Esophagus squamous epithelium (tissue), 5 donors: ENCODE measurements around the gene A4GALT. TPM values are rescaled to one million over a fixed set of nuclear protein-coding genes. Genes with fewer than 3 reads are reported as not detected.
"Not testable (repeated sequence)": the region's sequence is repeated elsewhere in the genome, so short reads cannot be mapped to it uniquely, and the experiment has no call there.

ENCODE experiments used
- DNase-seq: peaks from one replicate; lab custom pipeline; 2025; lab: John Stamatoyannopoulos, UW
- H3K27ac ChIP-seq, 4 donors: fragments of 200-600 bp; sonication (generic); one replicate each; pipeline ENCODE4 v1.5.1; 2016 to 2019; ENCODE audit warnings: mild to moderate bottlenecking in 1 of 4
- H3K27me3 ChIP-seq, 4 donors: fragments of 200-600 bp; sonication (generic); 1 replicate in 3 of 4; 2 replicates in 1 of 4; pipeline versions ENCODE4 v1.5.1 to v1.6.0; 2017 to 2021; ENCODE audit warnings: antibody characterized with exemption in 1 of 4
- H3K36me3 ChIP-seq, 3 donors: fragments of 200-600 bp; sonication (generic); one replicate each; pipeline ENCODE4 v1.5.1; 2016 to 2019
- H3K4me1 ChIP-seq, 3 donors: fragments of 200-600 bp; sonication (generic); one replicate each; pipeline ENCODE4 v1.5.1; 2017 to 2019
- H3K4me3 ChIP-seq, 4 donors: fragments of 200-600 bp; sonication (generic); 1 replicate in 3 of 4; 2 replicates in 1 of 4; pipeline ENCODE4 v1.5.1; 2016 to 2019; ENCODE audit warnings: mild to moderate bottlenecking in 2 of 4, moderate library complexity in 1 of 4
- H3K9me3 ChIP-seq, 3 donors: fragments of 200-600 bp; sonication (generic); one replicate each; pipeline ENCODE4 v1.5.1; 2016 to 2019
- POLR2A ChIP-seq, 4 donors: fragments of 450-650 bp; IDR thresholded peaks; one replicate each; pipeline ENCODE4 v1.6.1; 2017; ENCODE audit warnings: antibody characterized with exemption in 4 of 4, mild to moderate bottlenecking in 4 of 4, moderate library complexity in 3 of 4
- WGBS, 2 donors: methylation state at CpG; one replicate each; pipeline ENCODE4 v1.1.5; 2018; 5-methylcytosine and 5-hydroxymethylcytosine counted together
- intact Hi-C: fragments of 100-400 bp; cut with DNase I; formaldehyde crosslinking; loops from one replicate; pipeline ENCODE4 v1.15.0; 2022
- total RNA-seq, 4 donors: library from RNA; depleted of rRNA; stranded (reverse); fragments of >200 nt; gene quantifications; one replicate each; pipeline ENCODE4 v1.1.0, GENCODE V29; 2016
- TF ChIP-seq, protein P1 (sequence below), 6 experiments: fragments of 450-650 bp in 4 of 6; fragments of 200-600 bp in 2 of 6; sonication (generic) in 2 of 6; IDR thresholded peaks; one replicate each; pipeline ENCODE4 v1.5.1; 2016 to 2019; ENCODE audit warnings: antibody characterized with exemption in 6 of 6, mild to moderate bottlenecking in 4 of 6, moderate library complexity in 4 of 6
- donor health status: DM: yes; HTN: yes; CAD: no.

Gene A4GALT
- total RNA-seq, 4 donors from 2014 or later, result 13.9 to 22.0 (median 17.6) TPM

- Histone ChIP-seq H3K9me3 (no peaks in the 10 kb centered on the region), H3K4me1 (peaks cover 12 to 57% (median 40%) of the 10 kb centered on the region in 3 donors), H3K27me3 (no peaks in the 10 kb centered on the region), H3K27ac (peak overlapping the region; percentile 39 to 88 (median 83)), H3K36me3 (no peaks in the 10 kb centered on the region), H3K4me3 (no peak overlapping the region)
- intact Hi-C loops, result no loop called here
- no peak for TF ChIP-seq POLR2A (IDR thresholded peaks at IDR 0.05)
- TF ChIP-seq, protein P1, sequence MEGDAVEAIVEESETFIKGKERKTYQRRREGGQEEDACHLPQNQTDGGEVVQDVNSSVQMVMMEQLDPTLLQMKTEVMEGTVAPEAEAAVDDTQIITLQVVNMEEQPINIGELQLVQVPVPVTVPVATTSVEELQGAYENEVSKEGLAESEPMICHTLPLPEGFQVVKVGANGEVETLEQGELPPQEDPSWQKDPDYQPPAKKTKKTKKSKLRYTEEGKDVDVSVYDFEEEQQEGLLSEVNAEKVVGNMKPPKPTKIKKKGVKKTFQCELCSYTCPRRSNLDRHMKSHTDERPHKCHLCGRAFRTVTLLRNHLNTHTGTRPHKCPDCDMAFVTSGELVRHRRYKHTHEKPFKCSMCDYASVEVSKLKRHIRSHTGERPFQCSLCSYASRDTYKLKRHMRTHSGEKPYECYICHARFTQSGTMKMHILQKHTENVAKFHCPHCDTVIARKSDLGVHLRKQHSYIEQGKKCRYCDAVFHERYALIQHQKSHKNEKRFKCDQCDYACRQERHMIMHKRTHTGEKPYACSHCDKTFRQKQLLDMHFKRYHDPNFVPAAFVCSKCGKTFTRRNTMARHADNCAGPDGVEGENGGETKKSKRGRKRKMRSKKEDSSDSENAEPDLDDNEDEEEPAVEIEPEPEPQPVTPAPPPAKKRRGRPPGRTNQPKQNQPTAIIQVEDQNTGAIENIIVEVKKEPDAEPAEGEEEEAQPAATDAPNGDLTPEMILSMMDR (IDR thresholded peaks at IDR 0.05), result no peak
- WGBS, 2 donors, result 35 to 40% methylated on average over 7 of the region's 7 CpGs
- DNase-seq, result no peak
These were observed 44.5 kb downstream of the A4GALT start for GRCh38 chr22:42676059-42676607.

- no peak for DNase-seq
- 14 to 21% methylated on average over 2 of the region's 2 CpGs for WGBS, 2 donors
- Histone ChIP-seq H3K27me3 (no peaks in the 10 kb centered on the region), H3K27ac (peak overlapping the region in 3 of 4 donors; percentile 45 to 58 (median 55)), H3K9me3 (no peaks in the 10 kb centered on the region), H3K4me3 (no peak overlapping the region), H3K36me3 (no peaks in the 10 kb centered on the region), H3K4me1 (peaks cover 12 to 55% (median 30%) of the 10 kb centered on the region in 3 donors)
- TF ChIP-seq POLR2A (IDR thresholded peaks at IDR 0.05), result no peak
- TF ChIP-seq, protein P1 (IDR thresholded peaks at IDR 0.05), result no peak
- intact Hi-C loops, result no loop called here
These were observed 46.7 kb downstream of the A4GALT start for GRCh38 chr22:42673898-42674401.

DNA sequence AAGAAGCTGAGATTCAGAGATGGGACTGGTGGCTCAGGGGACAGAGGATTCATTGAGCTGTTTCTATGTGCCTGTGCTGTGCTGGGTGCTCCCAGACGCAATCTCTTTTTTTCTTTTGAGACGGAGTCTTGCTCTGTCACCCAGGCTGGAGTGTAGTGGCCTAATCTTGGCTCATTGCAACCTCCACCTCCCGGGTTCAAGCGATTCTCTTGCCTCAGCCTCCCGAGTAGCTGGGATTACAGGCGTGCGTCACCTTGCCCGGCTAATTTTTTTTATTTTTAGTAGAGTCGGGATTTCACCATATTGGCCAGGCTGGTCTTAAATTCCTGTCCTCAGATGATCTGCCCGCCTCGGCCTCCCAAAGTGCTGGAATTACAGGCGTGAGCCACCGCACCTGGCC is 47.6 kb downstream of the A4GALT start:
- H3K9me3 ChIP-seq, DNase-seq, intact Hi-C loops, H3K36me3 ChIP-seq, H3K4me3 ChIP-seq, H3K27me3 ChIP-seq: not testable (repeated sequence)
- Histone ChIP-seq H3K27ac (peak overlapping the region in 1 of 4 donors; percentile 58), H3K4me1 (peaks cover 12 to 55% (median 30%) of the 10 kb centered on the region in 3 donors)
- WGBS, 2 donors, result 94% methylated on average over 13 of the region's 13 CpGs

DNA sequence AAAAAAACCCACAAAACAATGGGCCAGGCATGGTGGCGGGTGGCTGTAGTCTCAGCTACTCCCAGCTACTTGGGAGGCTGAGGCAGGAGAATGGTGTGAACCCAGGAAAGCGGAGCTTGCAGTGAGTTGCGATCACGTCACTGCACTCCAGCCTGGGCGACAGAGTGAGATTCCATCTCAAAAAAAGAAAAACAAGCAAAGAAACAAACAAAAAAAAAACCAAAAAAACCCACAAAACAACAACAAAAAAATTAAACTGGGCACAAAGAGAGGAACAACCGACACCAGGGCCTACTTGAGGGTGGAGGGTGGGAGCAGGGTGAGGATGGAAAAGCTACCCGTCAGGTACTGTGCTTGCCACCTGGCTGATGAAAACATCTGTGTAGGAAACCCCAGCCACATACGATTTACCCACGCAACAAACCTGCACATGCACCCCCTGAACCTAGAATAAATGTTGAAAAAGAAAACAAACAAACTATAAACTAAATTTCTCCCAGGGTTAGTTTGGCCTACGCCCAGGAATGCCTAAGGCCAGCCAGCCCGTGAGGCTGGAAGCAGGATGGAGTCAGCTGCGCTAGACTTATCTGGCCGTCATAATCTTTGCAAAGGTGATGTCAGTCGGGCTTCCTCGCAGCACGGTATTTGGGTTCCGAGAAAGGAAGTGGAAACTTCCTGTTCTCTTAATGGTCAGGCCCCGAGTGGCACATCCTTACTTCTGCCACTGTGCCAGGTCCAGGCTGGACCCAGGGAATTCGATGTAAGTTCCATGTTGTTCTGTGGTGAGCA is 49.6 kb downstream of the A4GALT start:
- H3K27me3 ChIP-seq, result no peaks in the 10 kb centered on the region
- TF ChIP-seq POLR2A (IDR thresholded peaks at IDR 0.05), result no peak
- H3K4me3 ChIP-seq, result no peak overlapping the region
- H3K36me3 ChIP-seq, result no peaks in the 10 kb centered on the region
- intact Hi-C loops, result no loop called here
- H3K27ac ChIP-seq, result peak overlapping the region in 2 of 4 donors; percentile 26 to 32
- no peak for DNase-seq
- H3K9me3 ChIP-seq, result no peaks in the 10 kb centered on the region
- WGBS, 2 donors, result 61 to 71% methylated on average over 17 to 18 of the region's 19 CpGs
- peaks cover 5 to 41% (median 19%) of the 10 kb centered on the region in 3 donors for H3K4me1 ChIP-seq

DNA sequence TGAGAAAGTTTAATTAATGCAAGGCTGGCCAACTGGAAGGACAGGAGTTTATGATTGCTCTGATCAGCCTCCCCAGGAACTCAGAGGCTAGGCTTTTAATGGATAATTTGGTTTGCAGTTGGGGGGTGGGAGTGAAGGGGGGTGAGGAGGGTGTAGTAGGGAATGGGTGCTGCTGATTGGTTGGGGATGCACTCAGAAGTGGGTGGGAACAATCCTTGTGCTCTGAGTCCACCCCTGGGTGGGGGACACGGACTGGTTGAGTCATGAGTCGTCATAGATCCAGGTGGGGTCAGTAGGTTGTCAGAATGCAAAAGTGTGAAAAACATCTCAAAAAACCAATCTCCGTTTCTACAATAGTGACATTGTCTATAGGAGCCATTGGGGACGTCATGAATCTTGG is 50.6 kb downstream of the A4GALT start:
- no peaks in the 10 kb centered on the region for H3K36me3 ChIP-seq
- no peak overlapping the region for H3K27ac ChIP-seq
- 70 to 86% methylated on average over 4 of the region's 4 CpGs for WGBS, 2 donors
- peaks cover 0 to 30% (median 9%) of the 10 kb centered on the region in 3 donors for H3K4me1 ChIP-seq
- no peaks in the 10 kb centered on the region for H3K9me3 ChIP-seq
- intact Hi-C loops, result no loop called here
- no peak for TF ChIP-seq POLR2A (IDR thresholded peaks at IDR 0.05)
- TF ChIP-seq, protein P1 (IDR thresholded peaks at IDR 0.05), result no peak
- H3K27me3 ChIP-seq, result no peaks in the 10 kb centered on the region
- no peak overlapping the region for H3K4me3 ChIP-seq
- DNase-seq, result no peak

GRCh38 chr22:42666393-42666792 is 54.3 kb downstream of the A4GALT start:
- intact Hi-C loops, H3K27me3 ChIP-seq, H3K27ac ChIP-seq, H3K9me3 ChIP-seq, H3K4me3 ChIP-seq, DNase-seq, H3K36me3 ChIP-seq: not testable (repeated sequence)
- H3K4me1 ChIP-seq, result peaks cover 0 to 28% (median 6%) of the 10 kb centered on the region in 3 donors
- 91 to 94% methylated on average over 3 of the region's 3 CpGs for WGBS, 2 donors
